SK-N-SH treated with all-trans-retinoic acid at 6 μM for 48 hours (cell line): ENCODE results near the gene OMG.
"Not testable (repeated sequence)": the region's sequence is repeated elsewhere in the genome, so short reads cannot be mapped to it uniquely, and the experiment has no call there.

Experiments
- ATAC-seq: fragments of 200-7000 bp; cut with Tn5 transposase; 3 replicates; pipeline ENCODE4 v1.9.1; 2020; ENCODE audit warnings: mild to moderate bottlenecking, moderate library complexity
- ARNTL ChIP-seq: fragments of 450-650 bp; formaldehyde crosslinking; IDR thresholded peaks from 2 replicates; pipeline ENCODE4 v1.5.0; 2020; ENCODE audit warnings: low read depth, mild to moderate bottlenecking, moderate library complexity, borderline replicate concordance
- BACH2 ChIP-seq: fragments of 250-450 bp; sonication (Bioruptor Pico); IDR thresholded peaks from 2 replicates; pipeline ENCODE4 v1.9.0; 2021; ENCODE audit warnings: mild to moderate bottlenecking, borderline replicate concordance
- CSRNP3 ChIP-seq: fragments of 250-450 bp; sonication (Bioruptor Pico); IDR thresholded peaks from 2 replicates; pipeline ENCODE4 v1.5.1; 2021; ENCODE audit warnings: mild to moderate bottlenecking, moderate library complexity
- ESRRG ChIP-seq: fragments of 250-450 bp; sonication (Bioruptor Pico); IDR thresholded peaks from 2 replicates; pipeline ENCODE4 v1.6.1; 2021; ENCODE audit warnings: mild to moderate bottlenecking
- GLIS3 ChIP-seq: fragments of 250-450 bp; sonication (Bioruptor Pico); IDR thresholded peaks from 2 replicates; pipeline ENCODE4 v1.5.0; 2020; ENCODE audit warnings: mild to moderate bottlenecking, moderate library complexity
- OSR1 ChIP-seq: fragments of 250-450 bp; sonication (Bioruptor Pico); IDR thresholded peaks from 2 replicates; pipeline ENCODE4 v1.8.0; 2022; ENCODE audit warnings: moderate library complexity, mild to moderate bottlenecking, inconsistent platforms
- POU6F1 ChIP-seq: fragments of 250-450 bp; sonication (Bioruptor Pico); IDR thresholded peaks from 2 replicates; pipeline ENCODE4 v1.8.0; 2021; ENCODE audit warnings: low read depth, mild to moderate bottlenecking, moderate library complexity, borderline replicate concordance
- RARB ChIP-seq: fragments of 250-450 bp; sonication (Bioruptor Pico); IDR thresholded peaks from 2 replicates; pipeline ENCODE4 v1.8.0; 2021; ENCODE audit warnings: mild to moderate bottlenecking, moderate library complexity
- SNAI2 ChIP-seq: fragments of 250-450 bp; sonication (Bioruptor Pico); IDR thresholded peaks from 2 replicates; pipeline ENCODE4 v1.5.0; 2020; ENCODE audit warnings: mild to moderate bottlenecking, moderate library complexity
- TOX ChIP-seq: fragments of 250-450 bp; sonication (Bioruptor Pico); IDR thresholded peaks from 2 replicates; pipeline ENCODE4 v1.8.0; 2021; ENCODE audit warnings: mild to moderate bottlenecking, moderate library complexity, borderline replicate concordance
- ZC3H10 ChIP-seq: fragments of 250-450 bp; sonication (Bioruptor Pico); IDR thresholded peaks from 2 replicates; pipeline ENCODE4 v1.5.1; 2021; ENCODE audit warnings: mild to moderate bottlenecking, moderate library complexity
- ZFP3 ChIP-seq: fragments of 250-450 bp; sonication (Bioruptor Pico); IDR thresholded peaks from 2 replicates; pipeline ENCODE4 v1.5.0; 2020; ENCODE audit warnings: mild to moderate bottlenecking, moderate library complexity
- ZFP30 ChIP-seq: fragments of 450-650 bp; formaldehyde crosslinking; IDR thresholded peaks from 2 replicates; pipeline ENCODE4 v1.5.0; 2022; ENCODE audit warnings: mild to moderate bottlenecking, moderate library complexity
- ZNF565 ChIP-seq: fragments of 450-650 bp; formaldehyde crosslinking; conservative IDR thresholded peaks from 2 replicates; pipeline ENCODE4 v1.5.0; 2020; ENCODE audit warnings: low read depth, mild to moderate bottlenecking, moderate library complexity
- TF ChIP-seq, protein P1 (sequence below): fragments of 250-450 bp; sonication (Bioruptor Pico); IDR thresholded peaks from 2 replicates; pipeline ENCODE4 v1.5.0; 2020; ENCODE audit warnings: mild to moderate bottlenecking, moderate library complexity
- TF ChIP-seq, protein P2 (sequence below): fragments of 250-450 bp; sonication (Bioruptor Pico); IDR thresholded peaks from 2 replicates; pipeline ENCODE4 v1.5.1; 2020; ENCODE audit warnings: low read depth, mild to moderate bottlenecking, moderate library complexity
- TF ChIP-seq, protein P3 (sequence below): fragments of 250-450 bp; sonication (Bioruptor Pico); IDR thresholded peaks from 2 replicates; pipeline ENCODE4 v1.8.0; 2020; ENCODE audit warnings: mild to moderate bottlenecking, moderate library complexity, borderline replicate concordance

OMG gene

GRCh38 chr17:31266042-31266441 lies 31.0 kb downstream of the OMG start:
- no peak for ATAC-seq
- TF ChIP-seq ZC3H10 (CRISPR knock-in tag) = no peak
- no peak for TF ChIP-seq ZNF565 (CRISPR knock-in tag)
- TF ChIP-seq, protein P1, sequence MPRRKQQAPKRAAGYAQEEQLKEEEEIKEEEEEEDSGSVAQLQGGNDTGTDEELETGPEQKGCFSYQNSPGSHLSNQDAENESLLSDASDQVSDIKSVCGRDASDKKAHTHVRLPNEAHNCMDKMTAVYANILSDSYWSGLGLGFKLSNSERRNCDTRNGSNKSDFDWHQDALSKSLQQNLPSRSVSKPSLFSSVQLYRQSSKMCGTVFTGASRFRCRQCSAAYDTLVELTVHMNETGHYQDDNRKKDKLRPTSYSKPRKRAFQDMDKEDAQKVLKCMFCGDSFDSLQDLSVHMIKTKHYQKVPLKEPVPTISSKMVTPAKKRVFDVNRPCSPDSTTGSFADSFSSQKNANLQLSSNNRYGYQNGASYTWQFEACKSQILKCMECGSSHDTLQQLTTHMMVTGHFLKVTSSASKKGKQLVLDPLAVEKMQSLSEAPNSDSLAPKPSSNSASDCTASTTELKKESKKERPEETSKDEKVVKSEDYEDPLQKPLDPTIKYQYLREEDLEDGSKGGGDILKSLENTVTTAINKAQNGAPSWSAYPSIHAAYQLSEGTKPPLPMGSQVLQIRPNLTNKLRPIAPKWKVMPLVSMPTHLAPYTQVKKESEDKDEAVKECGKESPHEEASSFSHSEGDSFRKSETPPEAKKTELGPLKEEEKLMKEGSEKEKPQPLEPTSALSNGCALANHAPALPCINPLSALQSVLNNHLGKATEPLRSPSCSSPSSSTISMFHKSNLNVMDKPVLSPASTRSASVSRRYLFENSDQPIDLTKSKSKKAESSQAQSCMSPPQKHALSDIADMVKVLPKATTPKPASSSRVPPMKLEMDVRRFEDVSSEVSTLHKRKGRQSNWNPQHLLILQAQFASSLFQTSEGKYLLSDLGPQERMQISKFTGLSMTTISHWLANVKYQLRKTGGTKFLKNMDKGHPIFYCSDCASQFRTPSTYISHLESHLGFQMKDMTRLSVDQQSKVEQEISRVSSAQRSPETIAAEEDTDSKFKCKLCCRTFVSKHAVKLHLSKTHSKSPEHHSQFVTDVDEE (CRISPR knock-in tag) = no peak
- TF ChIP-seq, protein P2, sequence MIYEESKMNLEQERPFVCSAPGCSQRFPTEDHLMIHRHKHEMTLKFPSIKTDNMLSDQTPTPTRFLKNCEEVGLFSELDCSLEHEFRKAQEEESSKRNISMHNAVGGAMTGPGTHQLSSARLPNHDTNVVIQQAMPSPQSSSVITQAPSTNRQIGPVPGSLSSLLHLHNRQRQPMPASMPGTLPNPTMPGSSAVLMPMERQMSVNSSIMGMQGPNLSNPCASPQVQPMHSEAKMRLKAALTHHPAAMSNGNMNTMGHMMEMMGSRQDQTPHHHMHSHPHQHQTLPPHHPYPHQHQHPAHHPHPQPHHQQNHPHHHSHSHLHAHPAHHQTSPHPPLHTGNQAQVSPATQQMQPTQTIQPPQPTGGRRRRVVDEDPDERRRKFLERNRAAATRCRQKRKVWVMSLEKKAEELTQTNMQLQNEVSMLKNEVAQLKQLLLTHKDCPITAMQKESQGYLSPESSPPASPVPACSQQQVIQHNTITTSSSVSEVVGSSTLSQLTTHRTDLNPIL (CRISPR knock-in tag) = no peak
- no peak for TF ChIP-seq OSR1 (CRISPR knock-in tag)

GRCh38 chr17:31262923-31263322 lies 34.1 kb downstream of the OMG start:
- not testable (repeated sequence) for ATAC-seq

DNA sequence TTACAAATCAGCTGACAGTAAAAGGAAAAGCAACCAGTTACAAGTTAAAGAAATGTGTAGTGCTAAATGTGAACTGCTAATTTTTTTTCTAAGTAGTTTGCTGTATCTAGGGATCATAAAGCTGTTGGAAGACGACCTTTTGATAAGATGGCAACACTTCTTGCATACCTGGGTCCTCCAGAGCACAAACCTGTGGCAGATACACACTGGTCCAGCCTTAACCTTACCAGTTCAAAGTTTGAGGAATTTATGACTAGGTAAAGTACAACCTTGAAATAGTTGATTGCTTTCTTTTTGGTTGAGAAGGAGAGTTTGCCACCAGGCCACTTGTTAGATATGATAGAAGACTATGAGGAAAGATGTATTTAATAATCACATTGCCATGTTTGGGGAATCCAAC lies 35.4 kb downstream of the OMG start:
- no peak for ATAC-seq
- TF ChIP-seq, protein P3, sequence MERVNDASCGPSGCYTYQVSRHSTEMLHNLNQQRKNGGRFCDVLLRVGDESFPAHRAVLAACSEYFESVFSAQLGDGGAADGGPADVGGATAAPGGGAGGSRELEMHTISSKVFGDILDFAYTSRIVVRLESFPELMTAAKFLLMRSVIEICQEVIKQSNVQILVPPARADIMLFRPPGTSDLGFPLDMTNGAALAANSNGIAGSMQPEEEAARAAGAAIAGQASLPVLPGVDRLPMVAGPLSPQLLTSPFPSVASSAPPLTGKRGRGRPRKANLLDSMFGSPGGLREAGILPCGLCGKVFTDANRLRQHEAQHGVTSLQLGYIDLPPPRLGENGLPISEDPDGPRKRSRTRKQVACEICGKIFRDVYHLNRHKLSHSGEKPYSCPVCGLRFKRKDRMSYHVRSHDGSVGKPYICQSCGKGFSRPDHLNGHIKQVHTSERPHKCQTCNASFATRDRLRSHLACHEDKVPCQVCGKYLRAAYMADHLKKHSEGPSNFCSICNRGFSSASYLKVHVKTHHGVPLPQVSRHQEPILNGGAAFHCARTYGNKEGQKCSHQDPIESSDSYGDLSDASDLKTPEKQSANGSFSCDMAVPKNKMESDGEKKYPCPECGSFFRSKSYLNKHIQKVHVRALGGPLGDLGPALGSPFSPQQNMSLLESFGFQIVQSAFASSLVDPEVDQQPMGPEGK = no peak
- TF ChIP-seq ZFP30 (CRISPR knock-in tag) (no peak), CSRNP3 (CRISPR knock-in tag) (no peak), TOX (no peak), ESRRG (CRISPR knock-in tag) (no peak), ARNTL (no peak), POU6F1 (CRISPR knock-in tag) (no peak), ZNF565 (CRISPR knock-in tag) (no peak), GLIS3 (CRISPR knock-in tag) (no peak), BACH2 (no peak), ZFP3 (CRISPR knock-in tag) (no peak), RARB (no peak)
- TF ChIP-seq, protein P1 (CRISPR knock-in tag) = no peak

DNA sequence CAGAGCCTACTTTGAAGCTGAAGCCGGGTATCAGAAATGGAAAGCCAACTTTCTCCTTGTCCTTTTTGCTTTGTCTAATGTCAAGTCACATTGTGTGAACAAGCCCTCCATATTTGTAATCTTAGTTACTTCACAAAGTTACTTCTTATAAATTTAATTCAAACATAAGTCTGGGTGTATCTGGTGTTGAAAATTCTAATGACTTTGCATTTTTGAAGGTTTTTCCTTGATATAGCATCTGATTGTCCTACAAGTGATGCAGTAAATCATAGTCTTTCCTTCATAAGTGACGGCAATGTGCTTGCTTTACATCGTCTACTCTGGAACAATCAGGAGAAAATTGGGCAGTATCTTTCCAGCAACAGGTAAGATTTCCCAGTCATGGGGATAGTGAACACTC lies 36.9 kb downstream of the OMG start:
- TF ChIP-seq POU6F1 (CRISPR knock-in tag) (no peak), CSRNP3 (CRISPR knock-in tag) (no peak), SNAI2 (CRISPR knock-in tag) (no peak)
- no peak for ATAC-seq
